ENCODE data around the gene NAALADL2. TPM values are rescaled to one million over a fixed set of nuclear protein-coding genes. Genes with fewer than 3 reads are reported as not detected.
A peak's percentile ranks its signal among the peaks of the same experiment; 100 is the strongest.

Gene NAALADL2
- total and polyA plus RNA-seq, 2 of the 4 experiments (the other 2 are of a cell fraction): 3.8 to 19.2 TPM

- Histone ChIP-seq H3K4ac (ENCODE audit: low read depth, low read length) (no peak overlapping the region), H3K9me3 (ENCODE audit: control insufficient read depth, insufficient read depth, low read length) (no peaks in the 10 kb centered on the region), H4K20me1 (ENCODE audit: insufficient read depth, low read length) (no peaks in the 10 kb centered on the region), H3K9ac (ENCODE audit: low read depth, low read length) (no peak overlapping the region), H3K4me2 (ENCODE audit: low read depth, low read length) (peak overlapping the region; percentile 13; the same call in 1 of the 2 replicates), H4K8ac (ENCODE audit: low read depth in 2 of 2, low read length in 2 of 2) (0 out of 4 replicates have a peak overlapping the region, but pooled peaks of 1 of the 2 experiments have one; percentile 17), H4K91ac (ENCODE audit: insufficient read depth, low read depth, low read length) (no peak overlapping the region), H2BK5ac (ENCODE audit: low read depth, low read length, poor library complexity, severe bottlenecking) (no peak overlapping the region), H3K23ac (ENCODE audit: low read depth, low read length) (no peak overlapping the region), H3K18ac (ENCODE audit: low read depth, low read length) (no peak overlapping the region), H3K56ac (ENCODE audit: extremely low read depth, insufficient read depth, low read length) (no peak overlapping the region), H3K14ac (replicated peaks; ENCODE audit: low read depth, low read length) (no peak overlapping the region), H2BK120ac (ENCODE audit: low read depth, low read length) (no peak overlapping the region), H3K36me3 (ENCODE audit: control insufficient read depth, insufficient read depth, low read length) (no peaks in the 10 kb centered on the region), H2AK9ac (replicated peaks; ENCODE audit: low read depth, low read length, poor library complexity) (no peak overlapping the region), H3K27me3 (ENCODE audit: control insufficient read depth, insufficient read depth, low read length) (no peaks in the 10 kb centered on the region), H3K4me1 (ENCODE audit: control insufficient read depth, insufficient read depth, low read length) (no peaks in the 10 kb centered on the region), H3K27ac (ENCODE audit: insufficient read depth, low read length) (no peak overlapping the region), H2BK20ac (ENCODE audit: low read depth, low read length) (no peak overlapping the region), H4K5ac (ENCODE audit: low read depth, low read length) (no peak overlapping the region), H2AK5ac (ENCODE audit: low read depth, low read length) (no peak overlapping the region), H2AFZ (replicated peaks; ENCODE audit: low read length, poor library complexity) (no peak overlapping the region), H2BK15ac (ENCODE audit: low read depth, low read length) (no peak overlapping the region), H3K9me1 (ENCODE audit: insufficient read depth, low read length) (no peaks in the 10 kb centered on the region), H3K79me1 (ENCODE audit: low read depth in 1 of 2, low read length in 2 of 2) (no peaks in the 10 kb centered on the region), H3K4me3 (ENCODE audit: insufficient read depth, low read depth, low read length) (no peak overlapping the region)
- ChIA-PET POLR2A (ENCODE audit: unreplicated experiment) (no interaction called here), CTCF (interaction anchor here (0.6 kb wide), 1 partner anchor 249 kb away, joined by 3 read pairs; no protein-coding TSS in a partner anchor)
- TF ChIP-seq MXI1 (IDR thresholded peaks at IDR 0.05; ENCODE audit: borderline replicate concordance, low read depth, low read length) (no peak), CTCF (conservative IDR thresholded peaks at IDR 0.05; ENCODE audit: low read depth, low read length) (no peak), NFE2L2 (IDR thresholded peaks at IDR 0.05; ENCODE audit: low read depth, low read length) (no peak), SMC3 (IDR thresholded peaks at IDR 0.05; ENCODE audit: low read depth, low read length) (no peak), ELK1 (IDR thresholded peaks at IDR 0.05; ENCODE audit: borderline replicate concordance, low read depth, low read length) (no peak)
- no CpG with 5 or more reads among the region's 3 CpGs for WGBS, 2 experiments (ENCODE audit: extremely low coverage in 2 of 2, insufficient read length in 1 of 2)
- intact Hi-C loops (cut with micrococcal nuclease): no loop called here
- ATAC-seq (ENCODE audit: low read depth) (no peak; the same call in 1 of the 2 replicates), DNase-seq (no peak)
- BruUV-seq (replicated peaks): no TSS peak
- dilution Hi-C loops (cut with HindIII; ENCODE audit: low sequenced_read_pairs, unreplicated experiment): no loop called here
- in situ Hi-C loops (cut with MboI; ENCODE audit: low sequenced_read_pairs): no loop called here
Observed at GRCh38 chr3:175731543-175731942, 872.4 kb downstream of the NAALADL2 start.

Data from IMR-90 (cell line).